SU-DHL-6 (cell line): ENCODE measurements around the gene PIK3CD.

ENCODE experiments used
- H2AFZ ChIP-seq: fragments of 200-600 bp; sonication (generic); 2 replicates; pipeline ENCODE4 v1.6.1; 2014; ENCODE audit warnings: low read depth, mild to moderate bottlenecking, moderate library complexity, mixed read lengths, antibody characterized with exemption, low read length; ENCODE audit not compliant: severe bottlenecking
- H3F3A ChIP-seq: fragments of 200-600 bp; shearing (Covaris generic); 2 replicates; pipeline ENCODE4 v1.6.0; 2016; ENCODE audit warnings: antibody characterized with exemption, mild to moderate bottlenecking; ENCODE audit not compliant: insufficient read depth
- H3K27ac ChIP-seq: fragments of 200-600 bp; sonication (generic); 2 replicates; pipeline ENCODE4 v1.5.1; 2016; ENCODE audit warnings: low read depth, mild to moderate bottlenecking, low read length, moderate library complexity, mixed read lengths
- H3K27me3 ChIP-seq: fragments of 200-600 bp; sonication (generic), shearing (Covaris generic); 2 replicates; pipeline ENCODE4 v1.6.0; 2014; ENCODE audit warnings: mild to moderate bottlenecking, low read length
- H3K36me3 ChIP-seq: fragments of 200-600 bp; sonication (generic); 2 replicates; pipeline ENCODE4 v1.6.1; 2014; ENCODE audit warnings: mild to moderate bottlenecking, low read length, mixed read lengths
- H3K4me2 ChIP-seq: fragments of 300-600, 200-600 bp; shearing (Covaris generic), sonication (generic); 2 replicates; pipeline ENCODE4 v1.6.0; 2014; ENCODE audit warnings: low read length, low read depth, mild to moderate bottlenecking; ENCODE audit not compliant: poor library complexity, severe bottlenecking
- H3K4me3 ChIP-seq: fragments of 200-600 bp; sonication (generic); 2 replicates; pipeline ENCODE4 v1.5.1; 2014; ENCODE audit warnings: antibody characterized with exemption, low read length, mild to moderate bottlenecking, mixed read lengths; ENCODE audit not compliant: insufficient read depth, poor library complexity, severe bottlenecking
- H3K79me2 ChIP-seq: fragments of 200-600 bp; sonication (generic); 2 replicates; pipeline ENCODE4 v1.6.1; 2014; ENCODE audit warnings: mild to moderate bottlenecking, low read length, moderate library complexity; ENCODE audit not compliant: insufficient read depth
- H3K9ac ChIP-seq: fragments of 200-600 bp; sonication (generic); 2 replicates; pipeline ENCODE4 v1.7.0; 2014; ENCODE audit warnings: mild to moderate bottlenecking, low read length
- H3K9me2 ChIP-seq: fragments of 200-600 bp; sonication (generic); replicated peaks from 2 replicates; pipeline ENCODE4 v1.6.1; 2014; ENCODE audit warnings: low read length; ENCODE audit not compliant: insufficient read depth
- H3K9me3 ChIP-seq: fragments of 200-600 bp; sonication (generic); 2 replicates; pipeline ENCODE4 v1.6.1; 2014; ENCODE audit warnings: low read length, mixed read lengths; ENCODE audit not compliant: insufficient read depth
- H4K20me1 ChIP-seq: fragments of 200-600 bp; sonication (generic); 2 replicates; pipeline ENCODE4 v1.6.1; 2014; ENCODE audit warnings: low read depth, mild to moderate bottlenecking, antibody characterized with exemption, low read length, moderate library complexity, mixed read lengths
- CTCF ChIP-seq: fragments of 200-600 bp; sonication (generic); IDR thresholded peaks from one replicate; pipeline ENCODE4 v1.5.1; 2017; ENCODE audit warnings: antibody characterized with exemption, mild to moderate bottlenecking, low read length, moderate library complexity; ENCODE audit not compliant: insufficient read depth, poor library complexity, severe bottlenecking
- EZH2phosphoT487 ChIP-seq: fragments of 200-600 bp; sonication (generic), shearing (Covaris generic); conservative IDR thresholded peaks from 2 replicates; pipeline ENCODE4 v1.6.1; 2018; ENCODE audit warnings: mild to moderate bottlenecking, antibody characterized with exemption, low read length, moderate library complexity, mixed read lengths

PIK3CD gene

DNA sequence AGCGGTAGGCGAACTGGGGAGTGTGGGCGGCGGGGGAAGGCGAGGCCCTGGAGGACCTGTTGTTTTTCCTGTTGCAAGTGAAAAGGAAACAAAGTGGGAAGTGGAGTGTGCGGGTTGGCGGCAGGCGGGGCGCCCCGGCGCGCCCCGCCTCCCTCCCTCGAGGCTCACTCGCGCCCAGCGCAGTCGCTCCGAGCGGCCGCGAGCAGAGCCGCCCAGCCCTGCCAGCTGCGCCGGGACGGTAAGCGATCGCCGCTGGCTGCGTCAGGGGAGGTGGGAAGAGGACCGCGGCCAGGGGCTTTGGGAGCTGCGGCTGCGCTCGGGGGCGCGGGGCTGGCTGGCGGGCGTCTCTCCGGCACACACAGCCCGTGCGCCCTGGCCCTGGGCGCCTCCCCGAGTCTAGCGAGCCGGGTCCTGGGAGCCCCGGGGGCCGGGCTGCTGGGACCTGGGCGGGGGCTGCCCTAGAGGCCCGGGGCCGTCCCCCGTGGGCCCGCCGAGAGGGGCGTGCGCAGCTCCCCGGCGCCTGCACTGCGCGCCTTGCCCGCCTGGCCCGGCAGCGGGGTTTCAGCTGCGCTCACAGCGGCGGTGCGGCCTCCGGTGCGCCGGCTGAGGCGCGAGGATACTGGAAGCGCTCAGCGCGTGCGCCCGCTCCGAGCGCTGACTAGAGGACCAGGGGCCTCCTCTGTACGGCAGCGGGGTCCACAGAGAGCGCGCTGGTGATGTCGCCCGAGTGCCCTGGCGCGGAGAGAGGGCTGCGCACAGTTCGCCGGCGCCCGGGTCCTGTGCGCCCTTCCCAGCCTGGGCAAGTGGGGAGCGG, at the start of gene PIK3CD:
Gene PIK3CD, plus strand, starts transcription at position 167 of the 814 bp plus-strand sequence. CDS start 58,725 bp downstream, outside the sequence.
- Histone ChIP-seq H3K4me2 (peak within 1 kb of the TSS; percentile 61), H3F3A (peaks cover 34% of the 10 kb centered on the region), H3K9me2 (no peaks in the 10 kb centered on the region), H3K9ac (peak within 1 kb of the TSS; percentile 92), H3K27me3 (no peaks in the 10 kb centered on the region), H3K36me3 (no peaks in the 10 kb centered on the region), H3K4me3 (peak within 1 kb of the TSS; percentile 54), H3K79me2 (peaks cover 11% of the 10 kb centered on the region), H3K9me3 (no peaks in the 10 kb centered on the region), H2AFZ (peak within 1 kb of the TSS; percentile 71), H3K27ac (peak within 1 kb of the TSS; percentile 90), H4K20me1 (no peaks in the 10 kb centered on the region)
- no peak for TF ChIP-seq EZH2phosphoT487
- TF ChIP-seq CTCF, result no peak

DNA sequence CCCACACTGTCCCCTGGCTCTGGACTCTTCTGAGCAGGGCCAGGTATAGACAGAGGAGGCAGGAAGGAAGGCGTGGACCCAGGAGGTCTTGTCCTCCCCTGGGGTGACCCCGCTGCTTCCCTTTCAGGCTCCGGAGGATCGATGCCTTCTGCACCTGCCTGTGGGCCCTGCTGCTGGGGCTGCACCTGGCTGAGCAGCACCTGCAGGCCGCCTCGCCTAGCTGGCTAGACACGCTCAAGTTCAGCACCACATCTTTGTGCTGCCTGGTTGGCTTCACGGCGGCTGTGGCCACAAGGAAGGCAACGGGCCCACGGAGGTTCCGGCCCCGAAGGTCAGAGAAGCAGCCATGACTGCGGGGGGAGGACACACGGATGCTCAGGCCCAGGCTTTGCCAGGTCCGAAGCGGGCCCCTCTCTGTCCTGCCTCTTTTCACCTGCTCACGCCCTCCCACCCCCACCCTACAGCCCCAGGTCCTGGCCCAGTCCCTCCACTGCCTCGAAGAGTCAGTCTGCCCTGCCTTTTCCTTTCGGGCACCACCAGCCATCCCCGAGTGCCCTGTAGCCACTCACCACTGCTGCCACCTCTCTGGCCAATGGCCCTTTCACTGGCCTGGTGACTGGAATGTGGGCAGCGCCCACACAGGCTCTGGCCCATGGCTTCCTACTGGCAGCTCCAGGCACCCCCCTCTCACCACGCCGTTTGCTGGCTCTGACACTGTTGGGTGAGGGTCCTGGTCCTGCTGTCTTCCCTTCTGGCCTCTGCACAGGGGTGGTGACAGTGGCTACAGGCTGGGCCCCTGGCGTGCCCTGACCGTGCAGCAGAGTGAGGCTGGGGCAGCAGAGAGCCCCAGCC, 49.4 kb upstream of the PIK3CD start:
- H3K4me3 ChIP-seq, result no peak overlapping the region
- no peak overlapping the region for H2AFZ ChIP-seq
- no peaks in the 10 kb centered on the region for H3K9me3 ChIP-seq
- no peaks in the 10 kb centered on the region for H4K20me1 ChIP-seq
- no peak overlapping the region for H3K4me2 ChIP-seq
- H3K9me2 ChIP-seq, result no peaks in the 10 kb centered on the region
- no peaks in the 10 kb centered on the region for H3K79me2 ChIP-seq
- H3K27me3 ChIP-seq, result no peaks in the 10 kb centered on the region
- no peaks in the 10 kb centered on the region for H3F3A ChIP-seq
- no peak for TF ChIP-seq CTCF
- TF ChIP-seq EZH2phosphoT487, result no peak
- no peak overlapping the region for H3K27ac ChIP-seq
- H3K9ac ChIP-seq, result no peak overlapping the region
- H3K36me3 ChIP-seq, result no peaks in the 10 kb centered on the region

- Histone ChIP-seq H3K4me2 (no peak overlapping the region), H3K27ac (no peak overlapping the region), H2AFZ (no peak overlapping the region), H3K79me2 (no peaks in the 10 kb centered on the region), H3K4me3 (no peak overlapping the region), H3K36me3 (no peaks in the 10 kb centered on the region), H3K9me2 (no peaks in the 10 kb centered on the region), H4K20me1 (no peaks in the 10 kb centered on the region), H3K9ac (no peak overlapping the region), H3K9me3 (no peaks in the 10 kb centered on the region), H3K27me3 (no peaks in the 10 kb centered on the region), H3F3A (no peaks in the 10 kb centered on the region)
- TF ChIP-seq CTCF, result no peak
- TF ChIP-seq EZH2phosphoT487, result no peak
Measured at GRCh38 chr1:9602794-9603167, 48.8 kb upstream of the PIK3CD start.
